Gastrocnemius medialis (tissue), 4 donors: ENCODE data around the gene EID2B.

ENCODE experiments used
- POLR2A ChIP-seq, 2 donors: fragments of 450-650 bp; IDR thresholded peaks; one replicate each; pipeline ENCODE4 v1.6.1; 2017; ENCODE audit warnings: antibody characterized with exemption in 2 of 2, mild to moderate bottlenecking in 2 of 2, moderate library complexity in 2 of 2
- TF ChIP-seq, protein P1 (sequence below), 5 experiments: fragments of 450-650 bp in 3 of 5; fragments of 200-600 bp in 2 of 5; sonication (generic) in 2 of 5; IDR thresholded peaks in 4 of 5; conservative IDR thresholded peaks in 1 of 5; 1 replicate in 4 of 5; 2 replicates in 1 of 5; pipeline ENCODE4 v1.5.1; 2016 to 2019; ENCODE audit warnings: antibody characterized with exemption in 5 of 5, mild to moderate bottlenecking in 3 of 5, moderate library complexity in 3 of 5

DNA sequence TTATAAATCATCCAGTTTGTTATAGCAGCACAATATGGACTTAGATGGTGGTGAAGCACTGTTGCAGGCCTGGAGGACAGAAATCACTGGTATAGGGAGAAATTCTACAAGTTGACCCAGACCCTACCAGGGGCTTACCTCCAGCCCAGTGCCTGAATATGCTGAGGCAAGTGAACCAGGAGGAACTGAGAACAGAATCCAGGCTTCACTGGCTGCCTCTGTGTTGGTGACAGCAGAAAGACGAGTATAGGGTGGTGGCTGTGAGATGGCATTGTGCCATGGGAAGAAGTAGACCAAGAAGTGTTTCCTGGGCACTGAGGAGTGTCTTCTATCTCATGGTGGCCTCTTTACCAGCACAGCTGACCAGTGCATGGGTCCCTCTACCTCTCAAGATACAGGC, 23.2 kb upstream of the EID2B start:
- TF ChIP-seq POLR2A (IDR thresholded peaks at IDR 0.05), result no peak
- TF ChIP-seq, protein P1, sequence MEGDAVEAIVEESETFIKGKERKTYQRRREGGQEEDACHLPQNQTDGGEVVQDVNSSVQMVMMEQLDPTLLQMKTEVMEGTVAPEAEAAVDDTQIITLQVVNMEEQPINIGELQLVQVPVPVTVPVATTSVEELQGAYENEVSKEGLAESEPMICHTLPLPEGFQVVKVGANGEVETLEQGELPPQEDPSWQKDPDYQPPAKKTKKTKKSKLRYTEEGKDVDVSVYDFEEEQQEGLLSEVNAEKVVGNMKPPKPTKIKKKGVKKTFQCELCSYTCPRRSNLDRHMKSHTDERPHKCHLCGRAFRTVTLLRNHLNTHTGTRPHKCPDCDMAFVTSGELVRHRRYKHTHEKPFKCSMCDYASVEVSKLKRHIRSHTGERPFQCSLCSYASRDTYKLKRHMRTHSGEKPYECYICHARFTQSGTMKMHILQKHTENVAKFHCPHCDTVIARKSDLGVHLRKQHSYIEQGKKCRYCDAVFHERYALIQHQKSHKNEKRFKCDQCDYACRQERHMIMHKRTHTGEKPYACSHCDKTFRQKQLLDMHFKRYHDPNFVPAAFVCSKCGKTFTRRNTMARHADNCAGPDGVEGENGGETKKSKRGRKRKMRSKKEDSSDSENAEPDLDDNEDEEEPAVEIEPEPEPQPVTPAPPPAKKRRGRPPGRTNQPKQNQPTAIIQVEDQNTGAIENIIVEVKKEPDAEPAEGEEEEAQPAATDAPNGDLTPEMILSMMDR (IDR thresholded peaks at IDR 0.05 in 4 of 5, conservative IDR thresholded peaks at IDR 0.05 in 1 of 5), result no peak
